Esophagus muscularis mucosa (tissue), 4 donors: ENCODE results near the gene UFC1. TPM values are rescaled to one million over a fixed set of nuclear protein-coding genes. Genes with fewer than 3 reads are reported as not detected.

Experiments used
- DNase-seq: peaks from one replicate; pipeline ENCODE4 v3.0.0-alpha.2; 2017; ENCODE audit errors: extremely low spot score
- H3K27ac ChIP-seq, 4 donors: fragments of 200-600 bp; sonication (generic); replicated peaks in 1 of 4; 1 replicate in 3 of 4; 2 replicates in 1 of 4; pipeline ENCODE4 v1.5.1; 2016 to 2019; ENCODE audit warnings: mild to moderate bottlenecking in 1 of 4
- H3K27me3 ChIP-seq, 4 donors: fragments of 200-600 bp; sonication (generic); one replicate each; pipeline versions ENCODE4 v1.5.1 to v1.6.0; 2016 to 2019
- H3K36me3 ChIP-seq, 4 donors: fragments of 200-600 bp; sonication (generic); one replicate each; pipeline ENCODE4 v1.5.1; 2016 to 2019
- H3K4me1 ChIP-seq, 4 donors: fragments of 200-600 bp; sonication (generic); one replicate each; pipeline ENCODE4 v1.5.1; 2016 to 2019
- H3K4me3 ChIP-seq, 4 donors: fragments of 200-600 bp; sonication (generic); 1 replicate in 2 of 4; 2 replicates in 2 of 4; pipeline ENCODE4 v1.5.1; 2016 to 2019; ENCODE audit warnings: mild to moderate bottlenecking in 4 of 4, moderate library complexity in 1 of 4
- H3K9me3 ChIP-seq, 4 donors: fragments of 200-600 bp; sonication (generic); 1 replicate in 3 of 4; 2 replicates in 1 of 4; pipeline ENCODE4 v1.5.1; 2016 to 2019
- CTCF ChIP-seq, 3 experiments: fragments of 200-600 bp in 2 of 3; fragments of 450-650 bp in 1 of 3; sonication (generic) in 2 of 3; IDR thresholded peaks; one replicate each; pipeline ENCODE4 v1.5.1; 2017 to 2019; ENCODE audit warnings: antibody characterized with exemption in 3 of 3, mild to moderate bottlenecking in 2 of 3, moderate library complexity in 1 of 3
- EP300 ChIP-seq: sonication (generic); formaldehyde crosslinking; IDR thresholded peaks from one replicate; pipeline ENCODE4 v1.6.1; 2017; ENCODE audit warnings: antibody characterized with exemption
- POLR2A ChIP-seq: fragments of 450-650 bp; IDR thresholded peaks from one replicate; pipeline ENCODE4 v1.6.1; 2017; ENCODE audit warnings: antibody characterized with exemption, moderate library complexity, mild to moderate bottlenecking, low read depth
- POLR2AphosphoS5 ChIP-seq, 2 donors: sonication (generic); formaldehyde crosslinking; IDR thresholded peaks; one replicate each; pipeline ENCODE4 v1.6.1; 2017; ENCODE audit warnings: antibody characterized with exemption in 2 of 2
- WGBS: methylation state at CpG from one replicate; pipeline ENCODE4 v1.1.5; 2018; 5-methylcytosine and 5-hydroxymethylcytosine counted together
- intact Hi-C: fragments of 100-400 bp; cut with DNase I; formaldehyde crosslinking; loops from one replicate; pipeline ENCODE4 v1.15.1; 2023
- total RNA-seq, 4 donors: library from RNA; depleted of rRNA; stranded (reverse); fragments of >200 nt; gene quantifications; one replicate each; pipeline versions ENCODE4 v1.1.0 to v1.2.1, GENCODE V29; 2016

Gene UFC1
- total RNA-seq, 4 donors from 2014 or later: 62.8 to 86.1 (median 71.6) TPM

- intact Hi-C loops: no loop called here
- peaks cover 5 to 66% (median 45%) of the 10 kb centered on the region in 4 donors for H3K36me3 ChIP-seq
- 92% methylated on average over 15 of the region's 22 CpGs for WGBS
- peaks cover 0 to 1% (median 0%) of the 10 kb centered on the region in 4 donors for H3K27me3 ChIP-seq
- no peak for DNase-seq
- peak overlapping the region in 3 of 4 donors; percentile 87 to 90 (median 88) for H3K27ac ChIP-seq
- H3K4me1 ChIP-seq: peaks cover 34 to 52% (median 45%) of the 10 kb centered on the region in 4 donors
- H3K9me3 ChIP-seq: no peaks in the 10 kb centered on the region
- peak overlapping the region in 2 of 4 donors; percentile 84 to 88 for H3K4me3 ChIP-seq
- TF ChIP-seq CTCF (IDR thresholded peaks at IDR 0.05) (no peak), EP300 (no peak), POLR2A (no peak)
Observed at GRCh38 chr1:161160671-161161145, 6.9 kb downstream of the UFC1 start.

GRCh38 chr1:161161652-161162051, 7.9 kb downstream of the UFC1 start:
- WGBS: 74% methylated on average over 5 of the region's 5 CpGs
- TF ChIP-seq POLR2A: no peak
- H3K4me1 ChIP-seq: peaks cover 34 to 53% (median 47%) of the 10 kb centered on the region in 4 donors
- H3K36me3 ChIP-seq: peaks cover 5 to 65% (median 44%) of the 10 kb centered on the region in 4 donors
- no peak overlapping the region for H3K27ac ChIP-seq
- DNase-seq: no peak
- H3K9me3 ChIP-seq: no peaks in the 10 kb centered on the region
- peaks cover 0 to 3% (median 0%) of the 10 kb centered on the region in 4 donors for H3K27me3 ChIP-seq
- no peak overlapping the region for H3K4me3 ChIP-seq
- intact Hi-C loops: no loop called here

GRCh38 chr1:161162052-161162451, 8.3 kb downstream of the UFC1 start:
- Histone ChIP-seq H3K4me1 (peaks cover 37 to 57% (median 51%) of the 10 kb centered on the region in 4 donors), H3K36me3 (peaks cover 5 to 61% (median 42%) of the 10 kb centered on the region in 4 donors), H3K9me3 (no peaks in the 10 kb centered on the region), H3K4me3 (no peak overlapping the region), H3K27me3 (peaks cover 0 to 3% (median 0%) of the 10 kb centered on the region in 4 donors), H3K27ac (no peak overlapping the region)
- intact Hi-C loops: no loop called here
- WGBS: 87% methylated on average over 7 of the region's 7 CpGs
- no peak for TF ChIP-seq POLR2A
- TF ChIP-seq EP300: no peak
- TF ChIP-seq CTCF (IDR thresholded peaks at IDR 0.05): no peak
- TF ChIP-seq POLR2AphosphoS5 (IDR thresholded peaks at IDR 0.05): no peak
- DNase-seq: peak; percentile 55

- no peak for TF ChIP-seq CTCF (IDR thresholded peaks at IDR 0.05)
- no peak for TF ChIP-seq POLR2A
- no peak for TF ChIP-seq EP300
- no peak for TF ChIP-seq POLR2AphosphoS5 (IDR thresholded peaks at IDR 0.05)
- peaks cover under 1 to 54% (median 37%) of the 10 kb centered on the region in 4 donors for H3K36me3 ChIP-seq
- H3K4me3 ChIP-seq: no peak overlapping the region
- DNase-seq: peak; percentile 83
- no peak overlapping the region for H3K27ac ChIP-seq
- no peaks in the 10 kb centered on the region for H3K9me3 ChIP-seq
- intact Hi-C loops: no loop called here
- WGBS: 90% methylated on average over 10 of the region's 10 CpGs
- H3K27me3 ChIP-seq: peaks cover 0 to 3% (median 0%) of the 10 kb centered on the region in 4 donors
- peaks cover 44 to 65% (median 58%) of the 10 kb centered on the region in 4 donors for H3K4me1 ChIP-seq
Observed at GRCh38 chr1:161162806-161163205, 9.0 kb downstream of the UFC1 start.

- Histone ChIP-seq H3K27me3 (peaks cover 0 to 3% (median 0%) of the 10 kb centered on the region in 4 donors), H3K4me1 (peaks cover 42 to 66% (median 58%) of the 10 kb centered on the region in 4 donors), H3K4me3 (no peak overlapping the region), H3K27ac (no peak overlapping the region), H3K9me3 (no peaks in the 10 kb centered on the region), H3K36me3 (peaks cover 0 to 53% (median 36%) of the 10 kb centered on the region in 4 donors)
- no peak for TF ChIP-seq EP300
- no peak for TF ChIP-seq POLR2AphosphoS5 (IDR thresholded peaks at IDR 0.05)
- TF ChIP-seq CTCF (IDR thresholded peaks at IDR 0.05): no peak
- WGBS: 94% methylated on average over 5 of the region's 5 CpGs
- intact Hi-C loops: no loop called here
- no peak for DNase-seq
Observed at GRCh38 chr1:161163793-161164192, 10.0 kb downstream of the UFC1 start.
